RCC 7860 (cell line): ENCODE results near the gene SLC12A3.

ENCODE experiments used
- DNase-seq: peaks from one replicate; pipeline ENCODE4 v3.0.0-alpha.2; 2015; ENCODE audit warnings: low spot score
- FAIRE-seq: peaks from 2 replicates; lab custom pipeline; 2012; peaks lifted over from hg19 to GRCh38; lab: Jason Lieb, UNC

Gene SLC12A3, protein sequence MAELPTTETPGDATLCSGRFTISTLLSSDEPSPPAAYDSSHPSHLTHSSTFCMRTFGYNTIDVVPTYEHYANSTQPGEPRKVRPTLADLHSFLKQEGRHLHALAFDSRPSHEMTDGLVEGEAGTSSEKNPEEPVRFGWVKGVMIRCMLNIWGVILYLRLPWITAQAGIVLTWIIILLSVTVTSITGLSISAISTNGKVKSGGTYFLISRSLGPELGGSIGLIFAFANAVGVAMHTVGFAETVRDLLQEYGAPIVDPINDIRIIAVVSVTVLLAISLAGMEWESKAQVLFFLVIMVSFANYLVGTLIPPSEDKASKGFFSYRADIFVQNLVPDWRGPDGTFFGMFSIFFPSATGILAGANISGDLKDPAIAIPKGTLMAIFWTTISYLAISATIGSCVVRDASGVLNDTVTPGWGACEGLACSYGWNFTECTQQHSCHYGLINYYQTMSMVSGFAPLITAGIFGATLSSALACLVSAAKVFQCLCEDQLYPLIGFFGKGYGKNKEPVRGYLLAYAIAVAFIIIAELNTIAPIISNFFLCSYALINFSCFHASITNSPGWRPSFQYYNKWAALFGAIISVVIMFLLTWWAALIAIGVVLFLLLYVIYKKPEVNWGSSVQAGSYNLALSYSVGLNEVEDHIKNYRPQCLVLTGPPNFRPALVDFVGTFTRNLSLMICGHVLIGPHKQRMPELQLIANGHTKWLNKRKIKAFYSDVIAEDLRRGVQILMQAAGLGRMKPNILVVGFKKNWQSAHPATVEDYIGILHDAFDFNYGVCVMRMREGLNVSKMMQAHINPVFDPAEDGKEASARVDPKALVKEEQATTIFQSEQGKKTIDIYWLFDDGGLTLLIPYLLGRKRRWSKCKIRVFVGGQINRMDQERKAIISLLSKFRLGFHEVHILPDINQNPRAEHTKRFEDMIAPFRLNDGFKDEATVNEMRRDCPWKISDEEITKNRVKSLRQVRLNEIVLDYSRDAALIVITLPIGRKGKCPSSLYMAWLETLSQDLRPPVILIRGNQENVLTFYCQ

DNA sequence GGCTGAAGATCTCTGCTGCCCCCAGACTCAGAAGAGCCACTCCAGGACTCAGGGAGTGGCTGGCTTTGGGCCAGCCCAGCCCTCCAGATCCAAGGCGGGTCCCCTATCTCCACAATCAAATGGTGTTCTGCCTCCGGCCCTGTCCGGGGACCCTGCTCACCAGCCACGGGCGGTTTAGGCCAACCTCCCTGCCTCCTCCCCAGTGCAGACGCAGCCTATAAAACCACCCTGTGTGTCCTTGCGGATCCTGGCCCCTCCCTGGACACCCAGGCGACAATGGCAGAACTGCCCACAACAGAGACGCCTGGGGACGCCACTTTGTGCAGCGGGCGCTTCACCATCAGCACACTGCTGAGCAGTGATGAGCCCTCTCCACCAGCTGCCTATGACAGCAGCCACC lies at the start of gene SLC12A3:
SLC12A3 (plus strand) TSS at position 248 of the 400 bp plus-strand sequence; CDS start at position 277, 29 bp downstream.
- no peak for FAIRE-seq
- DNase-seq: no peak

DNA sequence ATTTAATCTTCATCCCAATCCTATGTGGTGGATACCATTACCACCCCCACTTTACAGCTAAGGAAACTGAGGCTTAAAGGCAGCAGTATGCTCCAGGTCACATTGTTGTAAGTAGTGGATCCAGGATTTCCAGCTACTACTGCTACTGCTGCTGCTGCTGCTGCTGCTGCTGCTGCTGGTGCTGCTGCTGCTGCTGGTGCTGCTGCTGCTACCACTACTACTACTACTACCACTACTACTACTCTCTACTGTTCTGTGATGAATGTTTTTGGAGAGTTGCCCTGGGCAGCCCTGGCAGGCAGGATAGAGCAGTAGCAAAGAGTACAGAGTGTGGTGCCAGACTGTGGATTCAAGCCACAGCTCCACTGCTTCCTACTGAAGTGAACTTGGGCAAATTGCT lies 49.3 kb upstream of the SLC12A3 start:
- no peak for DNase-seq
- FAIRE-seq: no peak

DNA sequence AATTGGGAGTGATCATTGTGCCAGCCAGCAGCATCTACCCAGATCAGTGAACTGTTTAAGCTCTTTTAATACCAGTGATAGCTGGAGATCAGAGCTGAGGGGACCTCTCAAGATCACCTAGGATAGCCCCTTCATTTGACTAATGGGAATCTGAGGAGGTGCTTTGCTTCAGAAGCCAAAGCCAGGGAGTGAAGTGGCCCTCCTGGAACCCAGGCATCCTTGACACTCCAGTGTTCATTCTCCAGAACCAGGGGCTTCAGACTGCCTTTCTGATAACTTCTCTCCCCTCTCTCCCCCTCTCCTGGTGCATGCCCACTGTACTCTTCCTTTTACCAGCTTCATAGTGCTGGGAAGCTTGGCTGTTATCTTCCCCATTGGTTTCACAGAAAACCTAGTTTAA lies 48.0 kb upstream of the SLC12A3 start:
- no peak for FAIRE-seq

GRCh38 chr16:56817938-56818337 lies 47.1 kb upstream of the SLC12A3 start:
- no peak for FAIRE-seq
- DNase-seq: no peak

More for the DNA sequence above, 48.0 kb upstream of the SLC12A3 start:
- no peak for DNase-seq

GRCh38 chr16:56823081-56823733 lies 41.8 kb upstream of the SLC12A3 start:
- DNase-seq: no peak
- FAIRE-seq: no peak

GRCh38 chr16:56824331-56824730 lies 40.7 kb upstream of the SLC12A3 start:
- no peak for FAIRE-seq
- no peak for DNase-seq

DNA sequence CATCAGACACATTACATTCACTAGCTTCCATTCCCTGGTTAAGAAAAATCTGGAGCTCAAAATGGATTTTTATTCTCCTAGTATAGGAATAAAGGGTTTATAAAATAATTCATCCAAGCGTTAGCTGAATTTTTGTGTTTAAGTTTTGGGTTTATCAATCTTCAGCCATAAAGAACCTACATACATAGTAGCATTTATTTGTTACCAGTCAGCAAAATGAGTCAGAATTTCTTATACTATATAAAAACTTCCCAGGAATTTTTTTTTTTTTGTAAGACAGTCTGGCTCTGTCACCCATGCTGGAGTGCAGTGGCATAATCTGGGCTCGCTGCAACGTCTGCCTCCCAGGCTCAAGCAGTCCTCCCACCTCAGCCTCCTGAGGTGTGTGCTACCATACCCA lies 40.2 kb upstream of the SLC12A3 start:
- no peak for FAIRE-seq
- no peak for DNase-seq

- FAIRE-seq (no peak), DNase-seq (no peak)
These were observed 39.2 kb upstream of the SLC12A3 start for GRCh38 chr16:56825826-56826225.

DNA sequence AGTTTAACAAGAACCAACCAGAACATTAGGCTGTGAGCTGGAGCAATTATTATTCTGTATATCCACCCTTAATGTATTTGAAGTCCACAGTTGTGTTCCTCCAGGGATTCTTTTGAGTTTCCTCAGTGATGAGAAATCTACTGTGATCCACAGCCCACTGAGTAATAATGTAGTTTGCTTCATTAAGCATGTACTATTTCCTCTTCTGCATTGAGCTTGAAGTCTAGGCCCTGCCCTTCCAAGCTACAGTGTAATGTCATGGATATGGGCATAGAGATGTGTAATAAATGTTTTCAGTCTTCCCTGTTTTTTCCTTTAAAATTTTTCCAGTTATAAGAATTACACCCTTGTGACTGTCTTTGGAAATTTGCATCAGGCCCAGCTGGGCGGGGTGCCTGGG lies 36.4 kb upstream of the SLC12A3 start:
- FAIRE-seq (no peak), DNase-seq (no peak)

GRCh38 chr16:56830669-56831068 lies 34.3 kb upstream of the SLC12A3 start:
- FAIRE-seq: no peak

DNA sequence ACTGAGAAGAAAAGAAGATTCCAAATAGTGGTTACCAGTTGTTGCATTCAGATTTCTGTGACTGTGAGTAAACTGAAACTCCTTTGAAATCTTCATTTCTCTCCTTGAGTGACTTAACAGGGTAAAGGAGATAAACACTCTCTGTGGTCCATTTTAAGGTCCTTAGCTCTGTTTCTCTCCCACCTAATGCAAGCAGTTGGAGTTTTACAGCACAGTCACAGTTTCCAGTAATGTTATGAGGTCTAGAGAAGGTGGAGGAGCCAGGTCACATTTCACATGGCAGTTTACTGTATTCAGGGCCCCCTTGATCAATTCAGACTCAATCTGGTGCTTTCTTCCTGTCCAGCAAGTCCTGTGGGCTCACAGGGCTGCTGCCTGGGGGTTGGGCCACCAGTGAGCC lies 32.2 kb upstream of the SLC12A3 start:
- FAIRE-seq (no peak), DNase-seq (no peak)

More at GRCh38 chr16:56830669-56831068, 34.3 kb upstream of the SLC12A3 start:
- DNase-seq: no peak

DNA sequence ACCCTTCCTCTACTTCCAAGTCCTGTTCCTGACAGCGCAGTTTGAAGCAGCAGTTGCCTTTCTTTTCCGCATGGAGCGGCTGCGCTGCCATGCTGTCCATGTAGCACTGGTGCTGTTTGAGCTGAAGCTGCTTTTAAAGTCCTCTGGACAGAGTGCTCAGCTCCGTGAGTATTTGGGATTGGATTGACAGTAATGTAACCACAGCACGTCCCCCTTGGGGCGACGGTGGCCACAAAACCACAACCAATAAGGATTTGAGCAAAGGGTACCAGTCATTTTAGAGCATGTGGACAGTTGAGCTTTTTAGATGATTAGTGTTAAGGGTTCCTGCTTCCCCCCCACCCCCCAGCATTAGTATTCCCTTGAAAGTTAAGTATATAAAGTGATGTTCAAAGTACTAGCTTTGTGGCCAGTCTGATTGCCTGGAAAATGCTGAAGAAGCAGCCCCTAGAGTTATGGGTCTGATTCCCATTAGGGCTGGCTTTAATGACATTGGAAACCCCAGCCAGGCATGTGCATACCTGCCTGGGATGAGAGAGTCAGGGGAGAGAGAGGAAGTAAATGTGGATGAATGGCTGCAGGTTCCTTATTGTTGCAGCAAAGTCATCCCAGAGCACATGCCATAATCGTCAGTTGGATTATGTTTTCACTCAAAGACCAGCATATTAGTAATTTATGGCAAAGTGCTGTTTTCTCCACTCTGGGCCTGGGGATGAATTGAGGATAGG lies 31.6 kb upstream of the SLC12A3 start:
- DNase-seq: no peak
- no peak for FAIRE-seq

DNA sequence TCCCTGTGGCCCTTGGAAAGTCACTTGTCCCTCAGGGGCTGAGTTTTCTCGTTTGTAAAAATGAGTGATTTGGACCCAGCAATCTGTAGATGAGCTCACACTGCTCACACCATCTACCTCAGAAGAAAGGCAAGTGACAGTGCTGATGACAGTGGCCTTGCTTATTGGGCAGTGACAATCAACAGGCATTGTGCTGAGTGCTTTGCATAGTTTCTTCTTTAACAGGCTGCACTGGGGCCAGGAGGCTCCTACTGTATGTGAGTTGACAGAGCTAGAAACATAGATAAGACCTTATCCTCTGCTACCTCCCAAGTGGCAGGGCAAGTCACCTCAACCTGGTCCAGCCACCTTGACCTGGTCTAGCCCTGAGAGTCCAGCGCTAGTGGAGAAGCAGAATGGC lies 29.7 kb upstream of the SLC12A3 start:
- DNase-seq (no peak), FAIRE-seq (no peak)

DNA sequence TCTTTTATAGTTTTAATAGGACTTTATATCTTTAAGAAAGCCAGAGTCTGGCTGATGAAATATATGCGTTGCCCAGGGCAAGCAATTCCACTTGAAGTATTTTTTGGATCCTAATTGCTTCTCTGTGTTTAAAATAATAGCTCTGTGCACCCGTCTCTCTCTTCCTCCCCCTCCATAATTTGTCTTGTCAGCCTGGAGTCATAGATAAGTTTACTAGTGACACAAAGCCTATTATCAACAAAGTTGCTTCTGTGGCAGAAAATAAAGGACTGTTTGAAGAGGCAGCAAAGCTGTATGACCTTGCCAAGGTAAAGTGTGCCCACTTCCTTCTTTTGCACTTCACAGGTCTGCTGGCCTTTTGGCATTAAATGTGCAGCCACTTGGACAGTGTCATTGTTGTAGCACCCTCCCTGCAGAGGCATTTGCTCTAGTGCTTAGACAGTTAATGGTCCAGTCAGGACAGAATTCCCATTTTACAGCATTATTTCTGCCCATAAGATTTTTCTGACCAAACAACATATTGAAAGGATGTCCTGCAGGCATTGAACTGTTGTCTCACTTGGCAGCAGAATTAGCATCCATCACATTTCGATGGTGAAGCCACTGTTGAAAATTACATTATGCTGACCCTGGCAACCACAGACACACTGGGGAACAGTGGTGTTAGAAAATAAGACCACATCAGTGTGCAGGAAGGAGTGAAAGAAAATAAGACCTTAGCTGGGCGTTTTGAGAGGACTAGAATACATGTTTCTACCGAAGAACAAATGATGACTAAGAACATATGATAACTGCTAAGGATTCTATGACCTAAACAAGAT lies 28.4 kb upstream of the SLC12A3 start:
- no peak for DNase-seq
- FAIRE-seq: no peak

DNA sequence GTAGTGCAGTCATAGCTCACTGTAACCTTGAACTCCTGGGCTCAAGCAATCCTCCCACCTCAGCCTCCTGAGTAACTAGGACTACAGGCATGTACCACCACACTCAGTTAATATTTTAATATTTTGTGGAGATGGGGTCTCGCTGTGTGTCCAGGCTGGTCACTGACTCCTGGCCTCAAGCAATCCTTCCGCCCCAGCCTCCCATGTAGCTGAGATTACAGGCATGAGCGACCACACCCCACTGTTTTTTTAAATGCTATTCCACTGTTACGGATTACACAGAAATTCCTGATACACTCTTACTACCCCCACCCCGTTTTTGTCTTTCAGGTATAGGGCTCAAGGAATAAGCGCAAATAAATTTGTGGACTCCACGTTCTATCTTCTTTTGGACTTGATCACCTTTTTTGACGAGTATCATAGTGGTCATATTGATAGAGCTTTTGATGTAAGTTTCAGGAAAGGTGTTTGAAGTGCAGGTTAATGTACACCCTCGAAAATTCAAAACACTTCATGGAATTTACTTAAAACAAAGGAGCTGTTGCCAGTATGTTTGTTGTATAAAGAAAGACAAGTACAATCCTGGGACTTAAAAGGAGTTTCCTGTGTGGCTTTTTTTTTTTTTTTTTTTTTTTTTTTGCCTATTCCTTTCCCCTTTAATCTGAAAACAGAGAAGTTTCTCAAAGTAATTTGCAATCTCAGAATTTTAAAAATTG lies 26.2 kb upstream of the SLC12A3 start:
- no peak for FAIRE-seq
- no peak for DNase-seq

DNA sequence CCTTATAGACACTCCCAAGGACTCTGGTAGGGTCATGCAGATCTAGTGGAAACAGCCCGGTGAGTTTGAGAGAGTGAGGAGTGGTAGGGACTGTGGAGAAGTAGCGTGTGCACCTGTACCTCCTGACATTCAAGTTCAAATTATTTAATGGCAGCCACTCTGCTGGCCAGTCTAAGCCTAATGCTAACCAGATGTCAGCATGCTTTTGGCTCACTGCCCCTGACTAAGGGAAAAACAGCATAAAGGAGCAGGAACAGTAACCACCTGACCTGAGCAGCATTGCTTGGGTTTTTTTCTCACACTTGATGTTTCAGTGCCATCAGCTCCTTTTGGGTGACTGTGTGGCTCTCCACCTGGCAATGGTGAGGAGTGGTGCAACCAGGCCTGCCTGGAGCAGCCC lies 23.8 kb upstream of the SLC12A3 start:
- FAIRE-seq: no peak
- DNase-seq: no peak

GRCh38 chr16:56841659-56842058 lies 23.3 kb upstream of the SLC12A3 start:
- no peak for DNase-seq
- FAIRE-seq: no peak

DNA sequence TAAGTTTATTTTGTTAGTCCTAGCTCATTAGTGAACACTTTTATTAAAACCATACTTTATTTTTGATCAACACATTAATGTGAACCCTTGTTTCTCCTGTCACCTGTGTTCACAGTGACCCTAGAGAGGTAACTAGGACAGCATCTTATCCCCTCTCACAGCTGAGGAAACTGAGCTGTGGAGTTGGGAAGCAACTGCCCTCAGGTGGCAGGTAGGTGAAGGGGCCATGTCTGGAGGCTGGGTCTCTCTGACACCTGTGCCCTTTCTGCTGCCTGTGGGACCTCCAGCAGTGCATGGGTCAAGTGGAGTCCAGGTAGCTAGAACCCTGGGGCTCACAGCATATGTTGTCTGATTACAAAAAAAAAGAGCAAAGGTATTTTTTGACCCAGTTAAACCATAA lies 22.9 kb upstream of the SLC12A3 start:
- no peak for FAIRE-seq
- no peak for DNase-seq

GRCh38 chr16:56844056-56844455 lies 21.0 kb upstream of the SLC12A3 start:
- no peak for DNase-seq
- no peak for FAIRE-seq
